Heart left ventricle (tissue), 16 donors: ENCODE measurements around the gene TPK1. TPM values are rescaled to one million over a fixed set of nuclear protein-coding genes. Genes with fewer than 3 reads are reported as not detected.

Experiments used
- ATAC-seq, 4 donors: fragments of 200-7000 bp; cut with Tn5 transposase; one replicate each; pipeline ENCODE4 v1.9.1; 2020 to 2022; ENCODE audit warnings: moderate library complexity in 4 of 4, mild to moderate bottlenecking in 3 of 4, moderate number of reproducible peaks in 1 of 4
- DNase-seq, 5 donors: peaks; one replicate each; pipeline ENCODE4 v3.0.0-alpha.2; 2020
- H3K27ac ChIP-seq, 12 donors: fragments of 200-600 bp; sonication (generic) in 4 of 12; one replicate each; pipeline versions ENCODE4 v1.5.0 to v1.8.0; 2016 to 2022; ENCODE audit warnings: mild to moderate bottlenecking in 2 of 12
- H3K27me3 ChIP-seq, 9 donors: fragments of 200-600 bp; sonication (generic) in 2 of 9; one replicate each; pipeline versions ENCODE4 v1.5.1 to v1.8.0; 2016 to 2022; ENCODE audit warnings: mild to moderate bottlenecking in 3 of 9
- H3K36me3 ChIP-seq, 9 donors: fragments of 200-600 bp; sonication (generic) in 2 of 9; one replicate each; pipeline versions ENCODE4 v1.5.0 to v1.8.0; 2018 to 2022; ENCODE audit warnings: mild to moderate bottlenecking in 2 of 9
- H3K4me1 ChIP-seq, 12 donors: fragments of 200-600 bp; sonication (generic) in 4 of 12; one replicate each; pipeline versions ENCODE4 v1.5.0 to v1.8.0; 2016 to 2022; ENCODE audit warnings: mild to moderate bottlenecking in 3 of 12
- H3K4me3 ChIP-seq, 12 donors: fragments of 200-600 bp; sonication (generic) in 4 of 12; one replicate each; pipeline versions ENCODE4 v1.5.0 to v1.8.0; 2017 to 2022; ENCODE audit warnings: mild to moderate bottlenecking in 9 of 12, moderate library complexity in 4 of 12
- H3K9me3 ChIP-seq, 12 donors: fragments of 200-600 bp; sonication (generic) in 4 of 12; one replicate each; pipeline versions ENCODE4 v1.5.0 to v1.8.0; 2016 to 2022; ENCODE audit warnings: mild to moderate bottlenecking in 1 of 12
- CTCF ChIP-seq, 12 donors: fragments of 200-600 bp; sonication (generic) in 4 of 12; IDR thresholded peaks; one replicate each; pipeline versions ENCODE4 v1.5.0 to v1.8.0; 2018 to 2022; ENCODE audit warnings: antibody characterized with exemption in 12 of 12, mild to moderate bottlenecking in 5 of 12
- POLR2A ChIP-seq, 2 donors: fragments of 450-650 bp; IDR thresholded peaks; one replicate each; pipeline ENCODE4 v1.6.1; 2017; ENCODE audit warnings: antibody characterized with exemption in 2 of 2, mild to moderate bottlenecking in 2 of 2, moderate library complexity in 2 of 2
- WGBS, 4 donors: extraction: QIAGEN DNeasy Blood & Tissue Kit in 2 of 4; methylation state at CpG; one replicate each; pipeline versions ENCODE4 v1.1.5 to v1.1.7; 2013 to 2018; 5-methylcytosine and 5-hydroxymethylcytosine counted together
- intact Hi-C, 10 donors: fragments of 100-400 bp; cut with DNase I; formaldehyde crosslinking; loops; one replicate each; pipeline versions ENCODE4 v1.11.1 to v1.14.2; 2022
- polyA plus RNA-seq, 2 donors: library from polyadenylated mRNA; stranded (reverse); fragments of 200-250 nt; gene quantifications; one replicate each; pipeline ENCODE4 v1.2.3, GENCODE V29; 2013
- total RNA-seq, 9 donors: library from RNA; depleted of rRNA in 2 of 9; stranded (reverse); fragments of >200 nt in 2 of 9; fragmentation: NEBNext Ultra II Directional in 3 of 9; extraction: Animal tissue kit (Norgen Biotek cat#: 25700) in 3 of 9; gene quantifications; one replicate each; pipeline versions ENCODE4 v1.1.0 to v1.2.4, GENCODE V29; 2016 to 2023
- donor health status: ischemic (EF 13 %, LVEDD 7.1; RV severe dilation, severe dysfunction).
- donor health status: healthy with polysubstance abuse.
- donor health status: DM: no; HTN: yes; CAD: no.
- donor health status: DM: no; HTN: no; CAD: no.
- donor health status: ischemic (EF 25% LVEDD 6.9; RV normal size, moderate dysfunction).
- donor health status: ischemic (EF 25% LVEDD 5.7; RV mildly dilated, moderate dysfunction).
- donor health status: healthy.
- donor health status: DM: yes; HTN: yes; CAD: no.
- donor health status: ischemic (EF 35%, LVEDD 5.7; RV mildly dilated, moderate dysfunction).
- donor health status: nonischemic (EF 11% LVEDD 7.7; RV severe dilation, severe dysfunction).
- donor health status: DM: yes; HTN: yes; CAD: no.
- donor health status: PGD.
- donor health status: ischemic (EF 29% LVEDD 5.4; RV normal size, mild dysfunction).
- donor health status: nonischemic (EF 23%, LVEDD 6.1; RV moderate dilation, normal function).

The TPK1 gene
- total and polyA plus RNA-seq, 11 donors: 2.0 to 8.2 (median 5.0) TPM

GRCh38 chr7:144408121-144408520 is 427.7 kb downstream of the TPK1 start:
- no peaks in the 10 kb centered on the region for H3K36me3 ChIP-seq
- H3K27ac ChIP-seq: no peak overlapping the region
- 74 to 86% (median 78%) methylated on average over 3 of the region's 3 CpGs for WGBS, 4 donors
- TF ChIP-seq CTCF (IDR thresholded peaks at IDR 0.05) (no peak), POLR2A (IDR thresholded peaks at IDR 0.05) (no peak)
- intact Hi-C loops: no loop called here
- ATAC-seq: no peak
- no peak overlapping the region for H3K4me3 ChIP-seq
- peaks cover 0 to 9% (median 0%) of the 10 kb centered on the region in 9 donors for H3K27me3 ChIP-seq
- DNase-seq: no peak
- H3K4me1 ChIP-seq: no peaks in the 10 kb centered on the region
- H3K9me3 ChIP-seq: no peaks in the 10 kb centered on the region

GRCh38 chr7:144407266-144407931 is 428.5 kb downstream of the TPK1 start:
- no peak overlapping the region for H3K27ac ChIP-seq
- intact Hi-C loops: no loop called here
- H3K27me3 ChIP-seq: peaks cover 0 to 10% (median 0%) of the 10 kb centered on the region in 9 donors
- H3K9me3 ChIP-seq: no peaks in the 10 kb centered on the region
- DNase-seq (no peak), ATAC-seq (peak in 1 of 4 donors; percentile 22)
- no peaks in the 10 kb centered on the region for H3K4me1 ChIP-seq
- no peak overlapping the region for H3K4me3 ChIP-seq
- 52 to 54% (median 53%) methylated on average over 12 of the region's 12 CpGs for WGBS, 4 donors
- H3K36me3 ChIP-seq: no peaks in the 10 kb centered on the region
- no peak for TF ChIP-seq CTCF (IDR thresholded peaks at IDR 0.05)
- TF ChIP-seq POLR2A (IDR thresholded peaks at IDR 0.05): no peak

- TF ChIP-seq CTCF (IDR thresholded peaks at IDR 0.05) (no peak), POLR2A (IDR thresholded peaks at IDR 0.05) (no peak)
- no peak for ATAC-seq
- intact Hi-C loops: no loop called here
- Histone ChIP-seq H3K4me1 (no peaks in the 10 kb centered on the region), H3K27me3 (peaks cover 0 to 17% (median 0%) of the 10 kb centered on the region in 9 donors), H3K27ac (no peak overlapping the region), H3K36me3 (no peaks in the 10 kb centered on the region), H3K4me3 (no peak overlapping the region), H3K9me3 (no peaks in the 10 kb centered on the region)
- DNase-seq: no peak
- 83 to 88% (median 86%) methylated on average over 4 of the region's 4 CpGs for WGBS, 4 donors
Observed at GRCh38 chr7:144404946-144405345, 430.9 kb downstream of the TPK1 start.

GRCh38 chr7:144403649-144404061 is 432.2 kb downstream of the TPK1 start, which contains the start of gene NOBOX:
TSS of gene NOBOX (minus strand) at chr7:144403693.
- no peak for DNase-seq
- Histone ChIP-seq H3K36me3 (no peaks in the 10 kb centered on the region), H3K4me3 (no peak within 1 kb of the TSS), H3K27ac (no peak within 1 kb of the TSS), H3K9me3 (no peaks in the 10 kb centered on the region), H3K27me3 (peaks cover 0 to 12% (median 0%) of the 10 kb centered on the region in 9 donors), H3K4me1 (no peaks in the 10 kb centered on the region)
- TF ChIP-seq POLR2A (IDR thresholded peaks at IDR 0.05) (no peak), CTCF (IDR thresholded peaks at IDR 0.05) (no peak)
- WGBS, 4 donors: 93 to 100% (median 95%) methylated on average over 9 to 39 of the region's 39 CpGs
- ATAC-seq: no peak
- intact Hi-C loops: no loop called here
